Epithelial cell of proximal tubule (primary cell): ENCODE data around the gene ALOXE3. TPM values are rescaled to one million over a fixed set of nuclear protein-coding genes. Genes with fewer than 3 reads are reported as not detected.

Experiments
- DNase-seq: peaks from one replicate; pipeline ENCODE4 v3.0.0-alpha.2; 2011; ENCODE audit warnings: low read depth
- H3K4me3 ChIP-seq: 2 replicates; pipeline ENCODE4 v1.5.1; 2011; ENCODE audit warnings: low read depth, mild to moderate bottlenecking, low read length
- CTCF ChIP-seq: conservative IDR thresholded peaks from 2 replicates; pipeline ENCODE4 v1.5.1; 2012; ENCODE audit warnings: low read depth, mild to moderate bottlenecking, low read length
- total RNA-seq: library from RNA; depleted of rRNA; stranded (reverse); fragments of >200 nt; gene quantifications from 2 replicates; pipeline ENCODE4 v1.2.3, GENCODE V29; 2015

The ALOXE3 gene
- total RNA-seq, 1 donor from 2014 or later: not detected

GRCh38 chr17:8073627-8074484, 44.5 kb downstream of the ALOXE3 start:
- H3K4me3 ChIP-seq: no peak overlapping the region
- DNase-seq: no peak
- TF ChIP-seq CTCF: peak; percentile 88

GRCh38 chr17:8072729-8073461, 45.4 kb downstream of the ALOXE3 start:
- DNase-seq: no peak
- no peak for TF ChIP-seq CTCF
- H3K4me3 ChIP-seq: no peak overlapping the region

GRCh38 chr17:8072341-8072728, 46.0 kb downstream of the ALOXE3 start:
- no peak for TF ChIP-seq CTCF
- H3K4me3 ChIP-seq: no peak overlapping the region
- no peak for DNase-seq

GRCh38 chr17:8071496-8071895, 46.8 kb downstream of the ALOXE3 start:
- TF ChIP-seq CTCF: no peak
- H3K4me3 ChIP-seq: no peak overlapping the region
- no peak for DNase-seq

GRCh38 chr17:8069587-8069860, 48.8 kb downstream of the ALOXE3 start:
- DNase-seq: no peak
- no peak overlapping the region for H3K4me3 ChIP-seq
- no peak for TF ChIP-seq CTCF

GRCh38 chr17:8068736-8069586, 49.4 kb downstream of the ALOXE3 start:
- DNase-seq: no peak
- no peak for TF ChIP-seq CTCF
- H3K4me3 ChIP-seq: no peak overlapping the region
